Muscle of arm (tissue), 12 donors: ENCODE measurements around the gene CPNE1. TPM values are rescaled to one million over a fixed set of nuclear protein-coding genes. Genes with fewer than 3 reads are reported as not detected.

ENCODE experiments used
- DNase-seq: peaks from one replicate; pipeline ENCODE4 v3.0.0-alpha.2; 2013
- polyA plus RNA-seq, 12 donors: library from polyadenylated mRNA; unstranded; fragments of 120-200 nt; gene quantifications; one replicate each; pipeline ENCODE4 v1.2.1, GENCODE V29; 2013; ENCODE audit not compliant: insufficient read length in 12 of 12

Gene CPNE1
- polyA plus RNA-seq, 12 donors: 81.7 to 209 (median 124) TPM; not detected in 1

- DNase-seq: no peak
These were observed 4.4 kb downstream of the CPNE1 start for GRCh38 chr20:35660122-35660937.

GRCh38 chr20:35657271-35657670 lies 7.4 kb downstream of the CPNE1 start:
- DNase-seq: no peak

- DNase-seq: no peak
These were observed 10.3 kb downstream of the CPNE1 start for GRCh38 chr20:35654415-35654814.

GRCh38 chr20:35653893-35654292 lies 10.8 kb downstream of the CPNE1 start:
- DNase-seq: no peak

GRCh38 chr20:35653430-35653734 lies 11.3 kb downstream of the CPNE1 start:
- no peak for DNase-seq

- DNase-seq: no peak
These were observed 11.9 kb downstream of the CPNE1 start for GRCh38 chr20:35652641-35653429.

GRCh38 chr20:35651958-35652357 lies 12.7 kb downstream of the CPNE1 start:
- DNase-seq: no peak

GRCh38 chr20:35650632-35651031 lies 14.1 kb downstream of the CPNE1 start:
- no peak for DNase-seq

- no peak for DNase-seq
These were observed 15.9 kb downstream of the CPNE1 start for GRCh38 chr20:35648836-35649235.

- no peak for DNase-seq
These were observed 19.9 kb downstream of the CPNE1 start for GRCh38 chr20:35644806-35645205.

GRCh38 chr20:35643045-35643444 lies 21.7 kb downstream of the CPNE1 start:
- no peak for DNase-seq

- no peak for DNase-seq
These were observed 23.0 kb downstream of the CPNE1 start for GRCh38 chr20:35641743-35642142.

GRCh38 chr20:35640724-35641123 lies 24.0 kb downstream of the CPNE1 start:
- no peak for DNase-seq

GRCh38 chr20:35638751-35639150 lies 25.9 kb downstream of the CPNE1 start:
- no peak for DNase-seq

- no peak for DNase-seq
These were observed 27.4 kb downstream of the CPNE1 start for GRCh38 chr20:35637276-35637675.

- no peak for DNase-seq
These were observed 28.6 kb downstream of the CPNE1 start for GRCh38 chr20:35636095-35636494.

- DNase-seq: no peak
These were observed 29.0 kb downstream of the CPNE1 start for GRCh38 chr20:35635652-35636051.

- no peak for DNase-seq
These were observed 32.1 kb downstream of the CPNE1 start for GRCh38 chr20:35632539-35633115.

- no peak for DNase-seq
These were observed 34.1 kb downstream of the CPNE1 start for GRCh38 chr20:35630636-35631035.

GRCh38 chr20:35629427-35630145 lies 35.1 kb downstream of the CPNE1 start:
- no peak for DNase-seq

- DNase-seq: no peak
These were observed 37.6 kb downstream of the CPNE1 start for GRCh38 chr20:35627121-35627520.

- DNase-seq: no peak
These were observed 38.2 kb downstream of the CPNE1 start for GRCh38 chr20:35626386-35627001.
